ENCODE measurements around the gene TBXAS1.

DNA sequence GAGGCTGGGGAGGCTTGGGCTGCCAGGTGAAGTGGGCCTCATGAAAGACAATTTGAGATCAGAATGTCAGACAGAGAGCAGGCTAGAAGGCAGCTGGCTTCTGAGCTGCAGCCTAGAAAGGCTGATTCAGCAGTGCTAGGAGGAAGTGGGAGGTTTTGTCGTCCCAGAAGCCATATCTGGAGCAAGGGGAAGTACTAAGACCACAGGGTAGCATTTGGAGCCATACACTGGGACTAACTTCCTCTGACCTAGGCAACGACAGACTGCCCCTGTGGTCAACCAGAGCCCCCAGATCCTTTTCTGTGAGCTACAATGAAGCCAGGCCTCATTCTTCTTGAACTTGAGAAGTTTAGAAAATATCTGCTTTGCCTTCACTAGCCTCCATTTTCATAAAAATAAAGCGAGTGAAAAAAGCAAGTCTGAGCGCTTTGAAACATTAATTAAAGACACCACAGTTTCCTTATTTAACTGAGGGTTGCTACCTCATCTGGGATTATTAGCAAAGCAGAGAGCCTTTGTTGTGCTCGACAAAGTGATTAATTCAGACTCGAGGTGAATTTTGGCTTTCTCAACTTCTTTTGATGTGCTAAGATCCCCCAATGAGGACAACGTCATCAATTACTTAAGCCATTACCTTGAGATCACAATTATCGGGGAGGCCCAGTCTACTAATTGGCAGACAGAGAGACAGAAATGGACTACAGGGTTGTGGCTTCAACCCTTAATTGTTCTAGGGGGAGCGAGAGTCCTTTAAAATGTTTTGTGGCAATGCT lies 26.6 kb downstream of the TBXAS1 start:
- no peak for TF ChIP-seq POLR2A (IDR thresholded peaks at IDR 0.05)
- TF ChIP-seq, protein P1, sequence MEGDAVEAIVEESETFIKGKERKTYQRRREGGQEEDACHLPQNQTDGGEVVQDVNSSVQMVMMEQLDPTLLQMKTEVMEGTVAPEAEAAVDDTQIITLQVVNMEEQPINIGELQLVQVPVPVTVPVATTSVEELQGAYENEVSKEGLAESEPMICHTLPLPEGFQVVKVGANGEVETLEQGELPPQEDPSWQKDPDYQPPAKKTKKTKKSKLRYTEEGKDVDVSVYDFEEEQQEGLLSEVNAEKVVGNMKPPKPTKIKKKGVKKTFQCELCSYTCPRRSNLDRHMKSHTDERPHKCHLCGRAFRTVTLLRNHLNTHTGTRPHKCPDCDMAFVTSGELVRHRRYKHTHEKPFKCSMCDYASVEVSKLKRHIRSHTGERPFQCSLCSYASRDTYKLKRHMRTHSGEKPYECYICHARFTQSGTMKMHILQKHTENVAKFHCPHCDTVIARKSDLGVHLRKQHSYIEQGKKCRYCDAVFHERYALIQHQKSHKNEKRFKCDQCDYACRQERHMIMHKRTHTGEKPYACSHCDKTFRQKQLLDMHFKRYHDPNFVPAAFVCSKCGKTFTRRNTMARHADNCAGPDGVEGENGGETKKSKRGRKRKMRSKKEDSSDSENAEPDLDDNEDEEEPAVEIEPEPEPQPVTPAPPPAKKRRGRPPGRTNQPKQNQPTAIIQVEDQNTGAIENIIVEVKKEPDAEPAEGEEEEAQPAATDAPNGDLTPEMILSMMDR (IDR thresholded peaks at IDR 0.05 in 4 of 5, conservative IDR thresholded peaks at IDR 0.05 in 1 of 5) = no peak

All from gastrocnemius medialis (tissue), 4 donors.